ENCODE measurements around the gene MUCL3. TPM values are rescaled to one million over a fixed set of nuclear protein-coding genes. Genes with fewer than 3 reads are reported as not detected.
A peak's percentile ranks its signal among the peaks of the same experiment; 100 is the strongest.
"Not testable (repeated sequence)": the region's sequence is repeated elsewhere in the genome, so short reads cannot be mapped to it uniquely, and the experiment has no call there.

MUCL3 gene
- polyA plus RNA-seq, 3 donors, result 0.03 to 0.18 (median 0.08) TPM

DNA sequence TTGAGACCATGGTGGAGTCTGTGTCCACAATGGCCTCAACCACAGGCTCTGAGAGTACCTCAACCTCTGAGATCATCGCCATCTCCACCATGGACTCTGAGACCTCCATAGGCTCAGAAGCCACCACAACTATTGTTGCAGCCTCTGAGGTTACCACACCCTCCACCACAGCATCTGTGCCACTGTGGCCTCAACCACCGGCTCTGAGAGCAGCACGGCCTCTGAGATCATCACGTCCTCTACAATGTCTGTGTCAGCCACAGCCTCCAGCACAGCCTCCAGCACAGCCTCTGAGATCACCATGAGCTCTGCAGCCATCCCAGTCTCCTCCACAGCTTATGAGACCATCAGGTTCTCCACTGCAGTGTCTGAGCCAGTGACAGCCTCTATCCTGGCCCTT, 23.3 kb downstream of the MUCL3 start:
- no peak for DNase-seq (ENCODE audit: extremely low read depth in 1 of 11, low read depth in 9 of 11, low spot score in 4 of 11)

DNA sequence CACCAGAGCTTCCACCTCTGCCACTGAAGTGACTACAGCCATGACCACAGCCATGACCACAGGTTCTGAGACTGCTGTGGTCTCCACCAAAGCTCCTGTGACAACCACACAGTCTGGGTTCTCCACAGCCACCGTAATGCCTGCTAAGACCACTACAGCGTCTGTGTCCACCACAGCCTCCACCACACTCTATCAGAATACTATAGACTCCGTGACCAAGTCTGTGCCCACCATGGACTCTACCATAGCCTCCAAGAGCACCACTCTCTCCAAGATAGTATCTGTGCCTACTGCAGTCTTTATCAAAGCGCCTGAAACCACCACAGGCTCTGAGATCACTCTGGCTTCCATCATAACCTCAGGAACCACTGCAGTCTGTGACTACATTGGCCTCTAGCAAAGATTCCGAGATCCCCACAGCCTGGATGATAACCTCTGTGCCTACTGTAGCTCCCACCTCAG, 24.4 kb downstream of the MUCL3 start:
- no peak for DNase-seq (ENCODE audit: extremely low read depth in 1 of 11, low read depth in 9 of 11, low spot score in 4 of 11)

GRCh38 chr6:30966154-30966553, 25.4 kb downstream of the MUCL3 start:
- no peak for DNase-seq (ENCODE audit: extremely low read depth in 1 of 11, low read depth in 9 of 11, low spot score in 4 of 11)

DNA sequence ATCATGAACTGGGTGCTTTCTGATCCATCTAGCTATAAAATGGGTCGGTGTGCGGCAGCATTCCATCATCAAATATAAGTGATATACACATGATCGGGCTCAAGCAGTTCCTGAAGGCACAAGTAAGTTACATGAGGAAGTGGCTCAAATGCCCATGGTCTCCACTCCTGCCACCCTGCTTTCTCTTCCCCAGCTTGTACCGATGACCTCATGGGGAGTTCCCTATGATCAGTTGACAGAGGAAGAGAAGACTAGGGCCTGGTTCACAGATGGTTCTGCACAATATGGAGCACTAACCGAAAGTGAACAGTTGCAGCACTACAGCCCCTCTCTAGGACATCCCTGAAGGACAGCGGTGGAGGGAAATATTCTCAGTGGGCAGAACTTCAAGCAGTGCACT, 28.4 kb downstream of the MUCL3 start:
- not testable (repeated sequence) for DNase-seq (ENCODE audit: extremely low read depth in 1 of 11, low read depth in 9 of 11, low spot score in 4 of 11)

DNA sequence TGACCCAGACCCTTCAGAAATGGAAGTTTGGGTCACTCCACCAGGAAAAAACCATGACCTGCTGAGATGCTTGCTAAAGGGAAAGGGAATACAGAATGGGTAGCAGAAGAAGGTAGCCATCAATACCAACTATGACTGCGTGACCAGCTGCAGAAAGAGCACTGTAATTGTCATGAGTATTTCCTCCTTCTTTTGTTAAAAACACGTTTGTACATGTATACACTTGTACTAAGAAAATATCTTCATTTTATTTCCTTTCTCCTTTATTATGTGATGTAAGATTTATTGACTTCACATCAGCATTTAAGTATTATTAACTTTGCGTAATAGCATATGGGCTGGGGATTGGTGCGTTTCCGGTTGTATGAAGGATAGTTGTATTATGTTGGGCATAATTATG, 30.2 kb downstream of the MUCL3 start:
- no peak for DNase-seq (ENCODE audit: extremely low read depth in 1 of 11, low read depth in 9 of 11, low spot score in 4 of 11)

DNA sequence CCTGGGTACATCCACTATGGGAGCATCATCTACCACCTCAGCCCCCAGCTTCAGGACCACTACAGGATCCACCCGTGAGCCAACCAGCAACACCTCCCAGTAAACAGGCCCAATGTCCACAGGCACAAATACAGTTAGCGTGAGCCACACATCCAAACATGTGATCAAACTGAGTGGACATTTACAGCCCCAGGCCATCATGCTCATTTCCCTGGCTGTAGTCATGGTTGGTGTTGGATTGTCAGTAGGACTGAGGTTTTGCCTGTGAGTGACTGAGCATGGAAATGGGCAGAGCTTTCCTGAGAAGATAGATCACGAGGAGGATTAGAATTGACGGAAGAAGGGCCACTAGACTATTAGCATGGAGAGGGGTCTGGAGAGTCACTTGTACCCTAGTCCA, 32.0 kb downstream of the MUCL3 start:
- no peak for DNase-seq (ENCODE audit: extremely low read depth in 1 of 11, low read depth in 9 of 11, low spot score in 4 of 11)

- DNase-seq (ENCODE audit: extremely low read depth in 1 of 11, low read depth in 9 of 11, low spot score in 4 of 11), result no peak
Observed at GRCh38 chr6:30974490-30975252, 33.9 kb downstream of the MUCL3 start.

GRCh38 chr6:30979141-30979540, 38.4 kb downstream of the MUCL3 start:
- DNase-seq (ENCODE audit: extremely low read depth in 1 of 11, low read depth in 9 of 11, low spot score in 4 of 11), result no peak

- DNase-seq (ENCODE audit: extremely low read depth in 1 of 11, low read depth in 9 of 11, low spot score in 4 of 11), result no peak
Observed at GRCh38 chr6:30979690-30980089, 38.9 kb downstream of the MUCL3 start.

- peak in 10 of 11 donors; percentile 26 to 53 (median 35) for DNase-seq (ENCODE audit: extremely low read depth in 1 of 11, low read depth in 9 of 11, low spot score in 4 of 11)
Observed at GRCh38 chr6:30981942-30982772, 41.4 kb downstream of the MUCL3 start.

- no peak for DNase-seq (ENCODE audit: extremely low read depth in 1 of 11, low read depth in 9 of 11, low spot score in 4 of 11)
Observed at GRCh38 chr6:30983439-30983838, 42.7 kb downstream of the MUCL3 start, which contains the start of gene MUC21. Gene MUC21, plus strand, starts transcription at chr6:30983718. Its CDS starts 241 bp downstream, at chr6:30983959.

DNA sequence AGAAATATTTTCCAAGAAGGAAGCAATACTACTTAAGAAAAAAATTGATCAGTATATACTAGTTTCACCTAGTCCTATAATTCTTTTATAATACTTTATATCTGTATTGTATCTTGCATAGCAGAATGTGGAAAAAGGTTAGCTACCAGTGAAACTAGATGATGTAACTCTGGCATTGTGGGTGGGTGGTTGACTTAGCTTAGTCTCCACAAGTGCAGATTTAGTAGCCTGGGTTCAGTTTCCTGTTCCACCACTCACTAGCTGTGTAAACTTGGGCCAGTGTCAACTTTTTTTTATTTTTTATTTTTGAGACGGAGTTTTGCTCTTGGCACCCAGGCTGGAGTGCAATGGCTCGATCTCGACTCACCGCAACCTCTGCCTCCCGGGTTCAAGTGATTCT, 44.7 kb downstream of the MUCL3 start:
- DNase-seq (ENCODE audit: extremely low read depth in 1 of 11, low read depth in 9 of 11, low spot score in 4 of 11), result no peak

- no peak for DNase-seq (ENCODE audit: extremely low read depth in 1 of 11, low read depth in 9 of 11, low spot score in 4 of 11)
Observed at GRCh38 chr6:30987304-30987703, 46.5 kb downstream of the MUCL3 start.

- no peak for DNase-seq (ENCODE audit: extremely low read depth in 1 of 11, low read depth in 9 of 11, low spot score in 4 of 11)
Observed at GRCh38 chr6:30988209-30988825, 47.5 kb downstream of the MUCL3 start.

- no peak for DNase-seq (ENCODE audit: extremely low read depth in 1 of 11, low read depth in 9 of 11, low spot score in 4 of 11)
Observed at GRCh38 chr6:30990422-30991086, 49.8 kb downstream of the MUCL3 start.

DNA sequence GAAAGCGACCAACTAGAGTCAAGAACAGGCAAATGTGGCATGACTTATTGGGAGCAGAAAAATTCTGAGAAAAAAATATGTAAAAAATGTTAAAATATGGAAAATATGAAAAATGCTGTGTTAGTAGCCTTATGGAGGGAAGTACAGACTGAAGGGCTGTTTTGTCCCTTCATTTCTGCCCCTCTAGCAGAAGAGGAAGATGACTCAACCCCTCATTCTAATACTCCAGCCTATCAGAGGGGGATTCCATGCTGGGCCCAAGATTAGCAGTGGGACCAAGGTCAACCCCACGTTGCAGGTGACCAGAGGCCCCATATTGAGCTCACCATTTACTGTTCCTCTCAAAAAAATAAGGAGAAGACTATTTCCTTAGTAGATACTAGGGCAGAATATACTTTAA, 51.1 kb downstream of the MUCL3 start:
- no peak for DNase-seq (ENCODE audit: extremely low read depth in 1 of 11, low read depth in 9 of 11, low spot score in 4 of 11)

GRCh38 chr6:30997301-30997700, 56.5 kb downstream of the MUCL3 start:
- DNase-seq (ENCODE audit: extremely low read depth in 1 of 11, low read depth in 9 of 11, low spot score in 4 of 11), result no peak

- no peak for DNase-seq (ENCODE audit: extremely low read depth in 1 of 11, low read depth in 9 of 11, low spot score in 4 of 11)
Observed at GRCh38 chr6:30998785-30999184, 58.0 kb downstream of the MUCL3 start.

Measured in renal cortex interstitium (tissue), 11 donors.